Measurements from ENCODE around the gene PCNP.

- TF ChIP-seq POLR2AphosphoS5 (IDR thresholded peaks at IDR 0.05) = no peak
- no peak for TF ChIP-seq POLR2A (IDR thresholded peaks at IDR 0.05; ENCODE audit: low read depth)
- TF ChIP-seq CTCF (IDR thresholded peaks at IDR 0.05) = no peak
Measured at GRCh38 chr3:101533603-101533968, 40.4 kb upstream of the PCNP start.

Data from esophagus muscularis mucosa (tissue), 3 donors.